Neural cell (in vitro differentiated cells): ENCODE data around the gene PRSS27. TPM values are rescaled to one million over a fixed set of nuclear protein-coding genes. Genes with fewer than 3 reads are reported as not detected.
A peak's percentile ranks its signal among the peaks of the same experiment; 100 is the strongest.

Source experiments
- H2AFZ ChIP-seq: fragments of 200-600, 300-800 bp; sonication (generic), shearing (Covaris generic); 2 replicates; pipeline ENCODE4 v1.6.0; 2014; ENCODE audit warnings: low read depth, mild to moderate bottlenecking, antibody characterized with exemption, low read length, moderate library complexity
- H3F3A ChIP-seq: fragments of 200-600 bp; shearing (Covaris generic); 2 replicates; pipeline ENCODE4 v1.6.1; 2016; ENCODE audit warnings: mild to moderate bottlenecking, moderate library complexity, mixed read lengths, antibody characterized with exemption, low read length; ENCODE audit not compliant: insufficient read depth, poor library complexity, severe bottlenecking
- H3K27ac ChIP-seq: fragments of 200-600, 300-800 bp; sonication (generic), shearing (Covaris generic); 2 replicates; pipeline ENCODE4 v1.5.1; 2014; ENCODE audit warnings: mild to moderate bottlenecking, low read length, moderate library complexity
- H3K27me3 ChIP-seq: fragments of 300-800, 200-600 bp; sonication (generic), shearing (Covaris generic); 2 replicates; pipeline ENCODE4 v1.6.0; 2014; ENCODE audit warnings: mild to moderate bottlenecking, low read depth, low read length, moderate library complexity; ENCODE audit not compliant: insufficient read depth
- H3K36me3 ChIP-seq: fragments of 300-800, 200-600 bp; sonication (generic), shearing (Covaris generic); 2 replicates; pipeline ENCODE4 v1.5.1; 2014; ENCODE audit warnings: mild to moderate bottlenecking, antibody characterized with exemption, low read length, moderate library complexity; ENCODE audit not compliant: insufficient read depth
- H3K4me2 ChIP-seq: fragments of 300-800, 200-600 bp; sonication (generic), shearing (Covaris generic); 2 replicates; pipeline ENCODE4 v1.6.0; 2014; ENCODE audit warnings: mild to moderate bottlenecking, low read length
- H3K4me3 ChIP-seq: fragments of 300-800, 200-600 bp; sonication (generic), shearing (Covaris generic); 2 replicates; pipeline ENCODE4 v1.5.1; 2014; ENCODE audit warnings: mild to moderate bottlenecking, low read length, moderate library complexity
- H3K79me2 ChIP-seq: fragments of 200-600 bp; shearing (Covaris generic); replicated peaks from 2 replicates; pipeline ENCODE4 v1.6.0; 2014; ENCODE audit warnings: mild to moderate bottlenecking, low read length, moderate library complexity; ENCODE audit not compliant: insufficient read depth
- H3K9ac ChIP-seq: fragments of 300-800, 200-600 bp; sonication (generic), shearing (Covaris generic); 2 replicates; pipeline ENCODE4 v1.6.1; 2016; ENCODE audit warnings: mild to moderate bottlenecking, low read length, mixed read lengths
- H3K9me2 ChIP-seq: fragments of 200-600 bp; shearing (Covaris generic); 2 replicates; pipeline ENCODE4 v1.6.1; 2016; ENCODE audit warnings: mild to moderate bottlenecking, low read length, mixed read lengths; ENCODE audit not compliant: insufficient read depth
- H3K9me3 ChIP-seq: fragments of 200-600, 300-800 bp; sonication (generic), shearing (Covaris generic); 2 replicates; pipeline ENCODE4 v1.6.1; 2016; ENCODE audit warnings: mild to moderate bottlenecking, mixed run types, low read length, moderate library complexity, mixed read lengths
- H4K20me1 ChIP-seq: fragments of 200-600 bp; shearing (Covaris generic); 2 replicates; pipeline ENCODE4 v1.6.1; 2016; ENCODE audit warnings: mild to moderate bottlenecking, mixed run types; ENCODE audit not compliant: insufficient read depth
- EP300 ChIP-seq: fragments of 450-650 bp; conservative IDR thresholded peaks from 2 replicates; pipeline ENCODE4 v1.6.1; 2014; ENCODE audit warnings: antibody characterized with exemption, mild to moderate bottlenecking, moderate library complexity; ENCODE audit not compliant: poor library complexity, severe bottlenecking
- EZH2 ChIP-seq: fragments of 200-600, 300-800 bp; shearing (Covaris generic), sonication (generic); IDR thresholded peaks from 2 replicates; pipeline ENCODE4 v1.6.1; 2014; ENCODE audit warnings: antibody characterized with exemption, low read length, borderline replicate concordance, mild to moderate bottlenecking; ENCODE audit not compliant: insufficient read depth, poor library complexity, severe bottlenecking
- MXI1 ChIP-seq: fragments of 450-650 bp; conservative IDR thresholded peaks from 2 replicates; pipeline ENCODE4 v1.6.1; 2014; ENCODE audit warnings: antibody characterized with exemption, mild to moderate bottlenecking; ENCODE audit not compliant: poor library complexity, severe bottlenecking
- POLR2AphosphoS5 ChIP-seq: IDR thresholded peaks from 2 replicates; pipeline ENCODE4 v1.6.1; 2012
- RAD21 ChIP-seq: fragments of 450-650 bp; conservative IDR thresholded peaks from 2 replicates; pipeline ENCODE4 v1.6.1; 2014; ENCODE audit warnings: antibody characterized with exemption, mild to moderate bottlenecking, moderate library complexity
- SMC3 ChIP-seq: fragments of 450-650 bp; conservative IDR thresholded peaks from 2 replicates; pipeline ENCODE4 v1.6.1; 2014; ENCODE audit warnings: antibody characterized with exemption, mild to moderate bottlenecking, moderate library complexity; ENCODE audit not compliant: poor library complexity
- TAF1 ChIP-seq: IDR thresholded peaks from 2 replicates; pipeline ENCODE4 v1.6.1; 2012; ENCODE audit warnings: low read depth
- polyA plus RNA-seq: library from polyadenylated mRNA; depleted of rRNA; stranded (reverse); fragments of >200 nt; gene quantifications from 2 replicates; pipeline ENCODE4 v1.2.3, GENCODE V29; 2014
- TF ChIP-seq, protein P1 (sequence below): fragments of 450-650 bp; IDR thresholded peaks from 2 replicates; pipeline ENCODE4 v1.5.1; 2014; ENCODE audit warnings: antibody characterized with exemption, mild to moderate bottlenecking, moderate library complexity; ENCODE audit not compliant: poor library complexity, severe bottlenecking
- TF ChIP-seq, protein P2 (sequence below): IDR thresholded peaks from 2 replicates; pipeline ENCODE4 v1.6.1; 2012; ENCODE audit warnings: borderline replicate concordance

Gene PRSS27
- polyA plus RNA-seq, 1 donor from 2014 or later, result 5.9 TPM

DNA sequence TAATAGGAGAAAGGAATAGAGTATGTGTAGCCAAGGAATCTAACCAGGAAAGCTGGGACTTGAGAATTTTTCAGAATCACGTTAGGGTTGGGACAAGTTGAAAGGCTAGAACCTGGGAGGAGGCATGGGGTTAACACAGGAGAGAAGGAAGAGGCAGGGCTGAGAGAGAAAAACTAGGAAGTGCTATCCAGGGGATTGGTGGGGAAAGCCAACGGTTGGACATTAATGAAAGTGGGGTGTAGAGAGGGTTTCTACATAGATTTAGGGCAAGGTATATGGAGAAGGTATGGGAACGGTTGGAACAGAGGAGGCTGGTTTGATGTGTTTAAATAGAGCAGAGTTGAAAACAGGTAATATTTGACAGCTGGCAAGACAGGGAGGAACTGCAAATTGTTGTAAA lies 35.1 kb upstream of the PRSS27 start:
- Histone ChIP-seq H4K20me1 (peaks cover 10% of the 10 kb centered on the region), H3K36me3 (peaks cover 19% of the 10 kb centered on the region), H3K9me3 (no peaks in the 10 kb centered on the region), H3K27me3 (no peaks in the 10 kb centered on the region), H3K27ac (no peak overlapping the region), H3F3A (peaks cover 3% of the 10 kb centered on the region), H3K4me3 (peak overlapping the region; percentile 98), H3K9ac (no peak overlapping the region), H3K9me2 (no peaks in the 10 kb centered on the region), H2AFZ (no peak overlapping the region), H3K79me2 (peaks cover 60% of the 10 kb centered on the region), H3K4me2 (peak overlapping the region; percentile 30)
- TF ChIP-seq EP300 (no peak), TAF1 (no peak), RAD21 (no peak), SMC3 (no peak), MXI1 (no peak), POLR2AphosphoS5 (no peak), EZH2 (no peak)
- TF ChIP-seq, protein P1, sequence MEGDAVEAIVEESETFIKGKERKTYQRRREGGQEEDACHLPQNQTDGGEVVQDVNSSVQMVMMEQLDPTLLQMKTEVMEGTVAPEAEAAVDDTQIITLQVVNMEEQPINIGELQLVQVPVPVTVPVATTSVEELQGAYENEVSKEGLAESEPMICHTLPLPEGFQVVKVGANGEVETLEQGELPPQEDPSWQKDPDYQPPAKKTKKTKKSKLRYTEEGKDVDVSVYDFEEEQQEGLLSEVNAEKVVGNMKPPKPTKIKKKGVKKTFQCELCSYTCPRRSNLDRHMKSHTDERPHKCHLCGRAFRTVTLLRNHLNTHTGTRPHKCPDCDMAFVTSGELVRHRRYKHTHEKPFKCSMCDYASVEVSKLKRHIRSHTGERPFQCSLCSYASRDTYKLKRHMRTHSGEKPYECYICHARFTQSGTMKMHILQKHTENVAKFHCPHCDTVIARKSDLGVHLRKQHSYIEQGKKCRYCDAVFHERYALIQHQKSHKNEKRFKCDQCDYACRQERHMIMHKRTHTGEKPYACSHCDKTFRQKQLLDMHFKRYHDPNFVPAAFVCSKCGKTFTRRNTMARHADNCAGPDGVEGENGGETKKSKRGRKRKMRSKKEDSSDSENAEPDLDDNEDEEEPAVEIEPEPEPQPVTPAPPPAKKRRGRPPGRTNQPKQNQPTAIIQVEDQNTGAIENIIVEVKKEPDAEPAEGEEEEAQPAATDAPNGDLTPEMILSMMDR, result no peak
- TF ChIP-seq, protein P2, sequence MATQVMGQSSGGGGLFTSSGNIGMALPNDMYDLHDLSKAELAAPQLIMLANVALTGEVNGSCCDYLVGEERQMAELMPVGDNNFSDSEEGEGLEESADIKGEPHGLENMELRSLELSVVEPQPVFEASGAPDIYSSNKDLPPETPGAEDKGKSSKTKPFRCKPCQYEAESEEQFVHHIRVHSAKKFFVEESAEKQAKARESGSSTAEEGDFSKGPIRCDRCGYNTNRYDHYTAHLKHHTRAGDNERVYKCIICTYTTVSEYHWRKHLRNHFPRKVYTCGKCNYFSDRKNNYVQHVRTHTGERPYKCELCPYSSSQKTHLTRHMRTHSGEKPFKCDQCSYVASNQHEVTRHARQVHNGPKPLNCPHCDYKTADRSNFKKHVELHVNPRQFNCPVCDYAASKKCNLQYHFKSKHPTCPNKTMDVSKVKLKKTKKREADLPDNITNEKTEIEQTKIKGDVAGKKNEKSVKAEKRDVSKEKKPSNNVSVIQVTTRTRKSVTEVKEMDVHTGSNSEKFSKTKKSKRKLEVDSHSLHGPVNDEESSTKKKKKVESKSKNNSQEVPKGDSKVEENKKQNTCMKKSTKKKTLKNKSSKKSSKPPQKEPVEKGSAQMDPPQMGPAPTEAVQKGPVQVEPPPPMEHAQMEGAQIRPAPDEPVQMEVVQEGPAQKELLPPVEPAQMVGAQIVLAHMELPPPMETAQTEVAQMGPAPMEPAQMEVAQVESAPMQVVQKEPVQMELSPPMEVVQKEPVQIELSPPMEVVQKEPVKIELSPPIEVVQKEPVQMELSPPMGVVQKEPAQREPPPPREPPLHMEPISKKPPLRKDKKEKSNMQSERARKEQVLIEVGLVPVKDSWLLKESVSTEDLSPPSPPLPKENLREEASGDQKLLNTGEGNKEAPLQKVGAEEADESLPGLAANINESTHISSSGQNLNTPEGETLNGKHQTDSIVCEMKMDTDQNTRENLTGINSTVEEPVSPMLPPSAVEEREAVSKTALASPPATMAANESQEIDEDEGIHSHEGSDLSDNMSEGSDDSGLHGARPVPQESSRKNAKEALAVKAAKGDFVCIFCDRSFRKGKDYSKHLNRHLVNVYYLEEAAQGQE, result no peak

DNA sequence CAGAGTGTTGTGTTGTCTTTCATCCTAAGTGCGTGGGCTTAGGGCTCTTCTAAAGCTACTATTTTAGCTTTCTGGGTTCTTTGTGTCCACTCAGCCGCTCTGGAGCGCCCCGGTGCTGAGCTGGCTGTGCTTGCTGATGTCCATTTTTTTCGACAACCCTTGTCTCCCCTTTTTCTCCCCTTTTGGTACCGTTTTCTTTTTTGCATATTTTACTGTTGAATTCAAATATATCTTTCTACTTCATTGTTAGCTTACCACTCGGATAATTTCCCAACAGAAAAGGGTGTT lies 33.7 kb upstream of the PRSS27 start:
- peaks cover 10% of the 10 kb centered on the region for H4K20me1 ChIP-seq

More for the DNA sequence above, 33.7 kb upstream of the PRSS27 start:
- TF ChIP-seq, protein P2, result no peak
- TF ChIP-seq RAD21 (no peak), TAF1 (no peak), EZH2 (no peak), POLR2AphosphoS5 (no peak), SMC3 (no peak), MXI1 (no peak), EP300 (no peak)
- TF ChIP-seq, protein P1, result no peak
- H3K79me2 ChIP-seq, result peaks cover 51% of the 10 kb centered on the region
- peak overlapping the region; percentile 62 for H3K4me2 ChIP-seq
- H3K4me3 ChIP-seq, result peak overlapping the region; percentile 98
- H3K9me3 ChIP-seq, result no peaks in the 10 kb centered on the region
- H3K27me3 ChIP-seq, result no peaks in the 10 kb centered on the region
- H3K27ac ChIP-seq, result peak overlapping the region; percentile 100
- H3K9ac ChIP-seq, result peak overlapping the region; percentile 99
- peaks cover 3% of the 10 kb centered on the region for H3F3A ChIP-seq
- no peaks in the 10 kb centered on the region for H3K9me2 ChIP-seq
- peaks cover 4% of the 10 kb centered on the region for H3K36me3 ChIP-seq
- H2AFZ ChIP-seq, result no peak overlapping the region
